Smooth muscle cell of the brain vasculature (primary cell): ENCODE measurements around the gene GSDME.

ENCODE experiments used
- DNase-seq: peaks from one replicate; pipeline ENCODE4 v3.0.0-alpha.2; 2012; ENCODE audit warnings: low read depth, low spot score

Gene GSDME

DNA sequence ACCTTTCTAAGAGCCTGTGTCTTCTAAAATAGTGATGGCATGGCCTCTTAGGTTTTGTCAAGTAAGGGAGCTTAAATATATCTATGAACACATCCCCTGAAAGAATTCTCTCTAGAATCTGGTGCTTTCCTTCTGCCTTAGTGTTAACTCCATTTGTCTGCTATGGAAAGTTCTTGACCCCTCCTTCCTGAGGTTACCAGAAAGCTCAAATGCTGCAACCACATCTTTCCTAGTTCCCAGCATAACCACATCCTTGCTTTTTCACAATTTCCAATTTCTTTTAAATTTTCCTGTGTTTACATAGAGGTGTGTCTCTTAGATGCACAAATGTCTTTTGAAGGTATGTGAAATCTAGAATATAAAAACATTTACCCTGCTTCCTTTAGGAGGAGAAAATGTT is 16.4 kb upstream of the GSDME start:
- no peak for DNase-seq

DNA sequence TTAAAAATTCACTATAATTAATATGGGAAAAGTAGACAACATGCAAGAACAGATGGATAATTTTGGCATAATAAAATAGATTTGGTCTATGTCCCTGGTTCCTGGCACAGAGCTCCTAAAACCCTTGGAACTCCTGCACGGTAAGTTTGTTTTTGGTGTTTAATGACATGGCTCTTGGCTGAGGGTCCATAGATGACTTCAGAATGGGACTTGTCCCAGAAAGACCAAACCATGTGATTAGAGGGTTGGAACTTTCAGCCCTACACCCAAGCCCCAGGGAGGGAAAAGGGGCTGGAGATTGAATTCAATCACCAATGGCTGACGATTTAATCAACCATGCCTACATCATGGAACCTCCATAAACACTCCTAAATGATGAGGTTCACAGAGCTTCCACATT is 12.6 kb upstream of the GSDME start:
- no peak for DNase-seq

DNA sequence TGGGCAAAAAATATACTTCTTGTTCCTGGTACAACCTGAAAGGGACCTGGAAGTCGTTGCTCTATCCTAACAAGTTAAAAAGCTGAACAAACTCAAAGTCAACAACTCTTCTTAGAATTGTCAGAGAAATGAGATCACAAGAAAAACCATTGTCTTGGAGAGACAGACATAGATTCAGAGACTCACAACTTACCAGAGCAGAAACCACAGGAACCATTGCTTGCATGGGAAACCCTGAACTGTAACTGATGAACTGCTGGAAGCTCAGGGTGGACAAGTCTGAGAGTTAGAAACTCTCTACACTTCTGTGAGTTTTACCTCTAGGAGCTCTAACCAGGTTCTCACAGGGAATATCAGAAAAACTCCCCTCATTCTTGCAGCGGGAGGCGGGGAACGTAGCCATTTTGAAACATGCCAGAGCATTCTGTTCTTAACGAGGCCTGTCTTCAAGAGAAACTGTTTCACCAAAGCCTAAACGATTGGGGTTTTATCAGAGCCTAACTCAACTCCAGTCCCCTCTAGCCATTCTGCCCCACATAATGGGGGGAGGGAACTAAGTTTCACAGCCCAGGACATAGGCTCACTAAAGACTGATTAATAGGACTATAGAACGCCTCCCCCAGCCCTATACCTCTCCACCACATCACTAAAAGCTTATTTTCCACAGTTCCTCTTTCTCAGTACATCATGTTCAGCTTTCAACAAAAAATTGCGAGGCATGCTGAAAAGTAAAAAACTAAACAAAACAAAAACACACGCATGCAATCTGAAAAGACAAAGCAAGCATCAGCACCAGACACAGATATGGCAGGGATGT is 12.0 kb upstream of the GSDME start:
- DNase-seq, result no peak

DNA sequence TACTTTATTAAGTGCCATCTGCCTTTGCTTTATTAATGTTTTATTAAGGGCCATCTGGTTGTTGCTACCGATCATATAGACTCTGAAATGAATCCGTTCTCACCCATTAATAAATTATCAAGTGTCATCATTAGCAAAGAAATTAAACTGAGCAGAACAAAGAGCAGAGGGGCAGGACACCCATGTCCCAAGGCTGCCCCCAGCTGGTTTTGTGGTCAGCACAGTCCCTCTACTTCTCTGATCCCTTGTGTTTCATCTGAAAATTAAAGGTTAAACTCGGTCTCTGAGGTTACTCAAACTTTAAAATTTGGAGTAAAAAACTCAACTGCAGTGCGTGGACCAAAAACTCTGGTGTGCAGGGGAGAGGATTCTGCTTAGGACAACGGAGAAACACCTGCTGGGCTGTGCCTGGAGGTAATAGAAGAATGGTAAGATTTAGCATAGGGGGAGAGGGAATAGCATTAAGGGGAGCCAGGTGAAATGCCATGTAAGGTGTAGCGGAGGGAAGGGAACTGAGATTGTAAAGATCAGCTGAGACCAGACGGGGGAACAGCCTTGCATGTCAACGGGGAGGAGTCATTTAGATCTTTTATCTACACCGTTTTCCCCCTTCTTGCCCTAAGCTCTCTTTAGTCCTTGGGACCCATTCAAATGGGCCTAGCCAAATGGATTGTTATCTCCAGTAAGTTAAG is 10.8 kb upstream of the GSDME start:
- no peak for DNase-seq

DNA sequence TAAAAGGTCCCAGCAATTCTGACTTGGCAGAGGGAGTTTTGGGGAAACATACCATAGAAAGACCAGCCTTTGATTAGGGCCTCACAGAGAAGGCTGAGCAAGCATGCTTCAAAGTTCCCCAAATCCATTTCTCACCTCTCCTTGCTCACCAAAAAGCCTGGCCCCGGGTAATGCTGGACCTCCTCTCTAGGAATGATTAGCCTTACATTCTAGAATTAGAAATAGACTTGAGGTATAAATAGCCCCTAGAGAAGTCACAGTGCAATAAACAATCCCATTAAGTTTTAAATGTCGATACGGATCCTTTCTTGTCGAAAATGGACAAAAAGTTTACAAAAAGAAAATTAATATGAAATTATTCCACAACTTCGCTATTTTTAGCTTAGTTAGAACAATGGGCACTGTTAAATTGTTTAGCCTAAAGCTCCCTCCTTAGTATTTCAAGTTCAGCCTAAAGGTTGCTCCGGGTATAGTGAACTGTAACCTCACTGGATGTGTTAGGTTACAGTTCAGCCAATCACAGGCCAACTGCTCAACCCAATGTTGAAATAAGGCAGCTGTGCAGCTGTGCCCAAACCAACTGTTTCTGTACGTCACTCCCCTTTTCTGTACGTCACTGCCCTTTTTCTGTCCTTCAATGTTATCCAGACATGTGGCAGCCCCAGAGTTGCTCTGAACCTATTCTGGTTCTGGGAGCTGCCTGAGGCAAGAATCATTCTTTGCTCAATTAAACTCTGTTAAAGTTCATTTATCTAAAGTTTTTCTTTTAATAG is 7.9 kb upstream of the GSDME start:
- no peak for DNase-seq

DNA sequence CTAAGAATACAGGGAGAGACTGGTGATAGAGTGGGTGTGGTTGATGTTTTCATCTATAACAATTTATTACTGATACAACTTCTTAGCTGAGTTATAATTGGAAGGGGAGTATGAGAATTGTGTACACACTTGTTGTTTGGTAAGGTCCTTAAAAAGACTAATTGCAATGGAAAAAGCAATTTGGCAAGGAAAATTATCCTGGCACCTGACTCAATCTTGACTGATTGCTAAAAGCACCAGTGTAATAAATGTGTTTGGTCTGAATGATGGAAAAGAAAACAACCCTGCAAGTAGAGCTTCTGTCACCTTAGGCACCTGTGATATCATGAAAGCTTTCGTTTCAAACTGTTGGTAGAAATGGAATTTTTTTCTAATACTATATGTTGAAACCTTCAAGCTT is 6.7 kb upstream of the GSDME start:
- DNase-seq, result no peak

DNA sequence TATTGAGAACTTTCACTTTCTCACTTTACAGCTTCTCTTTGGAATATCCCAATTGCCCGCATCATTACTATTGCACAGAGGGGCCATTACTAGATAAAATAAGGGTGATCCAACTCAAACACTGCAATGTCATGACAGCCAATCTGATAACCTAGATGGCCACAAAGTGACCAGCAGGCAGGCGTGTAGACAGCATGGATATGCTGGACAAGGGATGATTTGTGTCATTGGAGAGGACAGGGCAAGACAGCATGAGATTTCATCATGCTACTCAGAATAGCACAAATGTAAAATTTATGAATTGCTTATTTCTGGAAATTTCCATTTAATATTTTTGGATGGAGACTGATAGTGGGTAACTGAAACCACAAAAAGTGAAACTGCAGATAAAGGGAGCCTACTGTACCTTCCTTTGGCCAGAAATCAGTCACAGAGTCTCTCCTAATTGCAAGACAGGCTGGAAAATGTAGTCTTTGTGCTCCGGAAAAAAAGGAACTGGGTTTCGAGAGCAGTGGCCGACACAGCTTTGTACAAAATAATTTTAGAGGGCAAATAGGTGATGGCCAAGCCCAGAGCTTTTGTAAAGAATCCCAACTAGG is 6.1 kb upstream of the GSDME start:
- DNase-seq, result no peak

DNA sequence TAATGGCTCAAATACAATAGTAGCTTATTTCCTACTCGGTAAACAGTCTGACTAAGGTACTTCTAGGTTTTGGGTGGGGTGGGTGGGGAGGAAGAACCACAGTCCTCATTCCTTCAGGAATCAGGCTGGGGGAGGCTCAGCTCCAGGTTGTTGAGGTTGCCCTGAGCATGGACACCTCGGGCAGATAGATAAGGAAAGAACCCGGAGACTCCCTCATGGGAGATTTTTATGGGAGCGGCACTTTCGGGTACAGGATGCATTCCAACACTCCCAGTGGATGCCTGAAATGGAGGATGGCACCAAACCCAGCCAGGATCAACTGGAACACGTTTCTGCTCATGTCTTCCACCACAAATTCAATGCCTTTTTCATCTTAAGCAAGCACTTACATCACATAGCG is 5.5 kb upstream of the GSDME start:
- DNase-seq, result no peak

DNA sequence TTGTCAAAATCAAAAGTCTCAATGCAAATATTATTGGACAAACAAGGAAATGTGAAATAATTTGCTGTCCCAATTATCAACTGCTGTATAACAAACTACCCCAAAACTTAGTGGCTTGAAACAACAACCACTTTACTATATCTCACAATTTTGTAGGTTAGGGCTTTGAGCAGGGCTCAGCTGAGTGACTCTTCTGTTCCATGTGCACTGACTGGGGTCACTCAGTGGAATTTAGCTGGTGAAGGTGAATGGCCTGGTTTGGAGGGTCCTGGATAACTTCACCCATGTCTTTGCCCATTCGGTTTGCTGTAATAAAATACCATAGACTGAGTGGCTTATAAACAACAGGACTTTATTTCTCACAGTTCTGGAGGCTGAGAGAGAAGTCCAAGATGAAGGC is 3.7 kb upstream of the GSDME start:
- DNase-seq, result no peak

DNA sequence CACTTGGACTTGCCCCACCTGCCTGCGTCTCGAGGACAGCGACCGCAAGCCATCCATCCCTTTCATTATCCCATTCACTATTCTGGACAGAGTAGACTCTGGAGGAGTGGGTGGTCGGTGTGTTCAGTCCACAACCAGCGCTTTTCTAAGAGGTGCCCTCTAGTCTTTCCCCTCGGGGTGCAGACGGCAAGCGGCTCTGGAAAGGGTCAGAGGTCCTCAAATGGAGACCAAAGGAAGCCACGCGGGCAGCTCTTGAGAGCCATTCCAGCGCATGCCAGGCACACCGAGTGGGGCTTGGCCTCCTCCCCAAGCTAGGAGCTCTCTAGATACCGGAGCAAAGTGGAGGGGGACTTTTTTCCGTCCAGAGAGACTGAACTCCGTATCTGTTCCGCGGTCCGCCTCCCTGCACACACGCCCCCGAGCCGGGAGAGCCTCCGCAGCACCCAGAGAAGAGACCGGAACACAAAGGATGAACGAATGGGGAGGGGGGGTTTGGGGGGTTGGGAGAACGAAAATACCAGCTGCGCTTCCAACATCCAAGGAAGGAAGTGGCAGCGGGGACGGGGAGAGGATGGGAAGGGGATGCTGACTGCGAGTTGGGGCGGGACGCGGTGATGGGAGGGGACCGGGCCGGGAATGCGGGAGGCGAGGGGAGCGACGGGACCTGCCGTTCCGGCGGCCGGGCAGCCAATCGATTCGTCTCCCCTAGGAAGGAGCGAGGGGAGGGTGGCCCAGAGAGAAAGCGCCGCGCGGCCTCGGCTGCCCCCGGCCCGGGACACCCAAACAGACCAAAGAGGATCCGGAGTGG is 515 bp downstream of the GSDME start:
- no peak for DNase-seq

DNA sequence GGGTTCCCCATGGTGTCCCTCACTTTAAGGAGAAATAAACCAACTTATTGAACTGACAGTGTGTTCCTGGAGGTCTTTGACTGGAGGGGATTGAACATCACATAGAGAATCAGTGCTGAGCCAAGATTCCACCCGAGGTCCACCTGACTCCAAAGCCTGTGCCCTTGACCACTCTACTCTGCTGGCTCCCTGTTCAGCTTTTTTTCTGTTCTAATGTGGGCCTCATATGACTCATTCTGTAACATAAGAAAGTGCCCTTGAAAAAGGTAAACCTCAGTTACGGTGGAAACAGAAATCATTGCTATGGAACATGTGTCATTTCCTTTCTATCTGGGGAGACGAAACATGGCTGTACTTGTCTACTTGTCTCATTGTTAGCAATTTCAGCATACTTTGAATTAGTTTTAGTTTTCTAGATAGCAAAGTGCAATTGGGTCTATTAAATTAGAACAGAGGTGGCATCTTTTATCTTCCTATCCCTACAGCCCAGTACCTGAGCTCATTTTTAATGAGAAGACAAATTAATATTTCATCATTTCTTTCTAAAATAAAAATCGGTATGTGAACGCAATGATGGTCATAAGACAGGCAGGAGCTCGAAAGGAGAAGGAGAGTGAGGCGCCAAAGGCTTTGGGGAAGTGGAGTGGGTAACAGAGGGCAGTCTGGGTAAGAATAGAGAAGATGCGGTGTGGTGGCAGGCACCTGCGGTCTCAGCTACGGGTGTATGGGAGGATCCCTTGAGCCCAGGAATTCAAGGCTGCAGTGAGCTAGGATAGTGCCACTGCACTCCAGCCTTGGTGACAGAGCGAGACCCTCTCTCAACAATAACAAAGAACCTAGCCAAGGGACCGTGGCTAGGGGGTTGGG is 1.5 kb downstream of the GSDME start:
- no peak for DNase-seq

DNA sequence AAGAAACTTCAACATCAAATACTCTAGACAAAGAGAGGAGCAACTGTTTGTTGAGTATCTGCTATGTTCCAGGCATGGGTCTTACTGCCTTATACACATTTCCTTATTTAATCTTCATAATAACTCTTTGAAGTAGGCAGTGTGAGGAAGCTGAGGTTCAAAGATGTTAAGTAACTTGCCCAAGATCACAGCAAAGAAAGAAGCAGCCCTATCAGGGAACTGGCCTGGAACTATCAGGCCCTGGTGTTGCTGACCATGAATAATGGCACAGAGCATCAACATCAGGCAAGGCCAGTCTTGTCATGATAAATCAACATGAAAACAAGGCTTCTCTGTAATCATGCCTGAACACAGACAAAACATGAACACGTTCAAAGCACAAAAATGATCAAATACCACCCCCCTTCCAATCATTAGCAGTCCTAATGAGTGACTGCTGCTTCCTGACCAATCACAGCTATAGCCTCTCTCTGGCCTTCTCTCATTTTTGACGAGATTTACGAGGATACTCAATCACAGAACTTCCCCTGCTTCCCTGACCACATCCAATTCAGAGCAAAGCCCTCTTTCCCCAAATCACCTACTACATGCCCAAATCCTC is 2.3 kb downstream of the GSDME start:
- DNase-seq, result no peak

DNA sequence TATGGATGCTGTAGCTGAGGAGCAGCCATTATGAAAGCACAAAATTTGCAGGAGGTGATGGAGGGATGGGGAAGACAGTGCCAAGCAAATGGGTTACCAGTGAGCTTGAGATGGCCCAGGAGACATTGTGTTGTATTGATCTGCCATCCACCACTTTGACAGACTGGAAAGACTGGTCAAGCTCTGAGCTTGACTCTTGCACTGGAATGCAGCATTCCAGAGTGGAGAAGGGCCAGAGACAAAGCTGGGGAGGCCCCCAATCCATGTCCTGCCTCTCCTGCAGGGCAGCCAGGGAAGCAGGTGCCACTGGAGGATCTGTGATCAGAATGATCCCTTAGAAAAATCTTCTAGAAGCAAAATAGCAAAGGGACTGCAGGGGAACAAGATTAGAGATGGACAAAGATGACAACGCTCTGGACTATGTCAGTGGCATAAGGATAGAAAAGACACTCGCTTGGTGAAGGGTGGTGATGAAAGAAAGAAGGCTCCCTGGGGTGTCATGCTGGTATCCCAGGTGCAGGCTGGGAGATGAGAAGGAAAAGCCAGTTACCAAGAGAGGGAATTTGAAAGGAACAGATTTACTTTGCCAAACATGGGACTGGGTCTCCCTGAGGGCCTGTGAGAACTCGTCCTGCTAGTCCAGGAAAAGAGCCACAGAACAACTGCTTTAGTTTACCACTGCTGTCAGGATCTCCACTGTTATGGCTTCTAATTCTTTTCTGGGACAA is 5.0 kb downstream of the GSDME start:
- DNase-seq, result no peak

DNA sequence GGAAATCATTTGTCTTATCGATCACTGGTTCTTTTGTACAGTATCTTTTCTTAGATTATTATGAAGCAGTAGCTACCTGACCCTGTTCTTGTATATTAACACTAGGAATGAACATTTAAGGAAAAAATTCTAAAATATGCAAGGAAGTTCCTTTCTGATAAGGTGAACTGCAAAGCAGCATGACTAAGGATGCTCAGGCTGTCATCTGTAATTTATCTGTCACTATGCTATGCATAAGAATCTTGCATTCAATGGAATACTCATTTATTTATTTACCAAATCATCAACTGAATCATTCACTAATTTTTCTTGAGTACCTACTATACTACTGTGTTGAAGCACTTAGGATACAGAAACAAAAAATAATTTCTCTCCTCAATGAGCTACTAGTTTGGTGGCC is 5.8 kb downstream of the GSDME start:
- DNase-seq, result no peak

DNA sequence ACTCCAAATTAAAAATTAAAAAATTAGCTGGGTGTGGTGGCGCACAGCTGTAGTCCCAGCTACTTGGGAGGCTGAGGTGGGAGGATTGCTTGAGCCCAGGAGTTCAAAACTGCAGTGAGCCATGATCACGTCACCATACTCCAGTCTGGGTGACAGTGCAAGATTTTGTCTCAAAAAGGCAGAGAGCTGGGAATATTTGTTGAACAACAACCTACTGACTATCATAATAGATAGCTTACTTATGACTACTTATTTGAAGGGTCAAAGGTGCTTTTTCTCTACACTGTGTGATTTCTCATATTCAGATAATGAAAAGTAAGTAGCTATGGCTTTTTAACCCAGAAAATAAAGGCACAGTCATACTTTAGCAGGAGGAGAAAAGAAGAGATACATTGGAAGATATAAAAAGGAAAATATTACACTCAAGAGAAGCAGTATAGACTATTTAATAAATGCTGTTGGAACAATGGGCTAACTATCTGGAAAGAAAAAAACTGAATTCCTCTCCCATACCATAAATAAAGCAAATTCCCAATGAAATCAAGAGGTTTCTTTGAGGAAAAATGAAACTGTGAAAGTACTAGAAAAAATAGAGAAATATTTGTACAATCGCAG is 6.7 kb downstream of the GSDME start:
- DNase-seq, result no peak

DNA sequence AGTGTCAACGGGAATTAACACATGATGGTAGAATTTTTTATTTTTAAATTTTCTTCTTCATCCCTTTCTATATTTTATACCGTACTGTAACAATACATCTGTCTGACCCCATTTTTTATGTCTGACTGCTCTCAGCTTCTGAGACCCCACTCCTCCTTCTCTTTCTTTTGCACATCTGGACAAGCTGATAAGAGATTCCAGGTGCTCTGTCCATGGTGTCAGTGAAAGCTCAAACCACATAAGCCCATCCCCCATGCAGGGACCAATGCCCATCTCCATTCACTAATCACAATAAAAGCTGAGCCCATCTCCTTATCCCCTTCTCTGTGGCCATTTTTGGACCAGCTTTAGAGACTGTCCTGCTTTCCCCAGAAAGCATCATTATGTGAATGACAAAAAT is 8.7 kb downstream of the GSDME start:
- no peak for DNase-seq

DNA sequence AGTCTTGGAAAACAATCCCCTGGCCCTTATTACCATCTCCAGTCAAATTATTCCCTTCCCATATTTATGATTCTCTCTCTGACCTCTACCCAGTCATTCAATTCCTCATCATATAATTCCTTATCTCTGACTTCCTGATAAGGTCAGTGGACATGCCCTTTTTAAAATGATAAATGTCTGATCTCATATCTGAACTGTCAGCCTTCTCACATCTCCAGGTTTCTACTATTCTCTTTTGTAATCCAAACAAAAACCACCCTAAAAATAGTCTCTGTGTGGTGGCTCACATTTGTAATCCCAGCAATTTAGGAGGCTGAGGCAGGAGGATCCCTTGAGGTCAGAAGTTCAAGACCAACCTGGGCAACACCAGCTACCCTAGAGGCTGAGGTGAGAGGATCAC is 11.9 kb downstream of the GSDME start:
- no peak for DNase-seq

DNA sequence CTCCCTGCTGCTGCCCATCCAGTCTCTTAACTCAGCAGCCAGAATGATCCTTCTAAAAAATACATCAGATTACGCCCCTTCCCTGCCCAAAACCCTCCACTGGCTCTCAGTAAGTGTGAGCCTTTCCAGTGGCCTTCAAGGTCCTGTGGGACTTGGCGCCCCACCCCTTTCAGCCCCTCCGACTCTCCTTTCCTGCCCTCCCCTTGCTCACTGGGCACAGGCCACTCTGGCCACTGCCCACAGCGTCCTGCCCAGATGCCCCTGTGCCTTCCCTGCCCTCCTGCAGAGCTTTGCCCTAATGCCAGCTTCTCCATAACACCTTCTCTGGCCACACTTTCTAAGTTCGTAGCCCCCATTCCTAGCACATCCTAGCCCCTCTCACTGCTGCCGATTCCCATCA is 13.8 kb downstream of the GSDME start:
- DNase-seq, result no peak
